Panc1 (cell line): ENCODE data around the gene CA10. TPM values are rescaled to one million over a fixed set of nuclear protein-coding genes. Genes with fewer than 3 reads are reported as not detected.

ENCODE experiments used
- ATAC-seq: fragments of 200-7000 bp; cut with Tn5 transposase; 2 replicates; pipeline ENCODE4 v1.9.1; 2020; ENCODE audit warnings: mild to moderate bottlenecking, moderate library complexity
- BruUV-seq: library from RNA; stranded (reverse); fragments of 400-500 nt; replicated peaks from 2 replicates; lab custom pipeline; 2021; lab: Mats Ljungman, UMichigan
- CTCF ChIA-PET: fragments of 300-600 bp; sonication (Branson Sonifier 250); formaldehyde crosslinking; loops from one replicate; lab custom pipeline; 2022; ENCODE audit warnings: antibody characterized with exemption; lab: Charles Lee
- POLR2A ChIA-PET: fragments of 300-600 bp; sonication (Branson Sonifier 250); formaldehyde crosslinking; loops from one replicate; lab custom pipeline; 2022; ENCODE audit warnings: antibody characterized with exemption; lab: Charles Lee
- DNase-seq: peaks from one replicate; pipeline ENCODE4 v3.0.0-alpha.2; 2010; ENCODE audit warnings: low read depth, low spot score
- H3K27ac ChIP-seq: 2 replicates; pipeline ENCODE4 v1.5.1; 2011; ENCODE audit warnings: mild to moderate bottlenecking, low read length, inconsistent platforms
- H3K27me3 ChIP-seq: fragments of 200-500 bp; sonication (Bioruptor generic); 2 replicates; pipeline ENCODE4 v1.6.0; 2014; ENCODE audit warnings: low read length, inconsistent platforms; ENCODE audit not compliant: control insufficient read depth, insufficient read depth
- H3K36me3 ChIP-seq: fragments of 200-500 bp; sonication (Bioruptor generic); 2 replicates; pipeline ENCODE4 v1.5.1; 2014; ENCODE audit warnings: inconsistent platforms, mild to moderate bottlenecking, low read length, moderate library complexity; ENCODE audit not compliant: control insufficient read depth, insufficient read depth
- H3K4me1 ChIP-seq: 2 replicates; pipeline ENCODE4 v1.5.1; 2011; ENCODE audit warnings: inconsistent platforms, mild to moderate bottlenecking, low read length, moderate library complexity; ENCODE audit not compliant: control insufficient read depth, insufficient read depth
- H3K4me3 ChIP-seq, 2 experiments: 2 replicates each; pipeline ENCODE4 v1.5.1; 2011 to 2012; ENCODE audit warnings: low read depth in 2 of 2, low read length in 2 of 2, mild to moderate bottlenecking in 2 of 2, inconsistent platforms in 1 of 2, moderate library complexity in 1 of 2
- H3K9me3 ChIP-seq: fragments of 200-500 bp; sonication (Bioruptor generic); 2 replicates; pipeline ENCODE4 v1.5.1; 2014; ENCODE audit warnings: low read depth, mild to moderate bottlenecking, inconsistent platforms, low read length, moderate library complexity; ENCODE audit not compliant: control insufficient read depth, insufficient read depth
- CTCF ChIP-seq: fragments of 450-650 bp; IDR thresholded peaks from 2 replicates; pipeline ENCODE4 v1.5.1; 2017; ENCODE audit warnings: mild to moderate bottlenecking
- POLR2AphosphoS5 ChIP-seq: IDR thresholded peaks from 2 replicates; pipeline ENCODE4 v1.6.1; 2012; ENCODE audit warnings: mild to moderate bottlenecking, low read depth, low read length, moderate library complexity
- REST ChIP-seq, 2 experiments: IDR thresholded peaks; 2 replicates each; pipeline ENCODE4 v1.6.1; 2011 to 2012; ENCODE audit warnings: low read depth in 2 of 2, control low read depth in 1 of 2, low read length in 1 of 2, mild to moderate bottlenecking in 1 of 2, moderate library complexity in 1 of 2; ENCODE audit not compliant: insufficient read depth in 1 of 2
- SIN3A ChIP-seq: IDR thresholded peaks from 2 replicates; pipeline ENCODE4 v1.6.1; 2012; ENCODE audit warnings: low read depth, mild to moderate bottlenecking, low read length, moderate library complexity, borderline replicate concordance; ENCODE audit not compliant: insufficient read depth
- TCF7L2 ChIP-seq: IDR thresholded peaks from 2 replicates; pipeline ENCODE4 v1.6.1; 2011; ENCODE audit warnings: mild to moderate bottlenecking, low read depth, low read length, inconsistent platforms
- in situ Hi-C: cut with HindIII; loops from 2 replicates; pipeline ENCODE4 v1.10.0; 2016; ENCODE audit warnings: low sequenced_read_pairs, low pct_unique_long_range_greater_than_20kb
- intact Hi-C: fragments of 100-400 bp; cut with micrococcal nuclease; formaldehyde crosslinking; loops from one replicate; pipeline ENCODE4 v1.10.0; 2022; ENCODE audit not compliant: unreplicated experiment
- total RNA-seq: library from RNA; stranded (reverse); gene quantifications from one replicate; pipeline ENCODE4 v1.2.1, GENCODE V29; 2021; ENCODE audit not compliant: unreplicated experiment

CA10 gene
- total RNA-seq, 1 experiment from 2014 or later, result not detected

GRCh38 chr17:51971121-51971520 is 187.4 kb downstream of the CA10 start:
- no peak for ATAC-seq
- Histone ChIP-seq H3K9me3 (0 out of 2 replicates have a peak, but pooled peaks cover 8% of the 10 kb centered on the region), H3K27ac (no peak overlapping the region), H3K27me3 (no peaks in the 10 kb centered on the region), H3K4me3 (no peak overlapping the region), H3K4me1 (no peaks in the 10 kb centered on the region), H3K36me3 (no peaks in the 10 kb centered on the region)
- ChIA-PET POLR2A (no interaction called here), CTCF (no interaction called here)
- intact Hi-C loops, result no loop called here
- TF ChIP-seq REST (IDR thresholded peaks at IDR 0.05; ENCODE audit: insufficient read depth in 1 of 2, low read depth in 2 of 2, low read length in 1 of 2) (no peak), POLR2AphosphoS5 (no peak)
- BruUV-seq, result no TSS peak
- in situ Hi-C loops, result no loop called here
- DNase-seq, result no peak

- Histone ChIP-seq H3K36me3 (no peaks in the 10 kb centered on the region), H3K4me1 (no peaks in the 10 kb centered on the region), H3K27ac (no peak overlapping the region), H3K27me3 (no peaks in the 10 kb centered on the region), H3K4me3 (no peak overlapping the region), H3K9me3 (peaks cover 7% of the 10 kb centered on the region)
- TF ChIP-seq POLR2AphosphoS5 (no peak), SIN3A (no peak), TCF7L2 (no peak), CTCF (no peak), REST (IDR thresholded peaks at IDR 0.05; ENCODE audit: insufficient read depth in 1 of 2, low read depth in 2 of 2, low read length in 1 of 2) (no peak)
- ATAC-seq, result no peak
- no peak for DNase-seq
- no TSS peak for BruUV-seq
- in situ Hi-C loops (no loop called here), intact Hi-C loops (no loop called here)
- ChIA-PET POLR2A (no interaction called here), CTCF (interaction anchor here (0.6 kb wide), 1 partner anchor 10 kb away, joined by 3 read pairs; no protein-coding TSS in a partner anchor)
These were observed 196.8 kb downstream of the CA10 start for GRCh38 chr17:51961689-51962088.
